EH (cell line): ENCODE data around the gene NEUROG1.

ENCODE experiments used
- DNase-seq: peaks from one replicate; pipeline ENCODE4 v3.0.0-alpha.2; 2015; ENCODE audit warnings: low read depth

Gene NEUROG1, protein sequence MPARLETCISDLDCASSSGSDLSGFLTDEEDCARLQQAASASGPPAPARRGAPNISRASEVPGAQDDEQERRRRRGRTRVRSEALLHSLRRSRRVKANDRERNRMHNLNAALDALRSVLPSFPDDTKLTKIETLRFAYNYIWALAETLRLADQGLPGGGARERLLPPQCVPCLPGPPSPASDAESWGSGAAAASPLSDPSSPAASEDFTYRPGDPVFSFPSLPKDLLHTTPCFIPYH

DNA sequence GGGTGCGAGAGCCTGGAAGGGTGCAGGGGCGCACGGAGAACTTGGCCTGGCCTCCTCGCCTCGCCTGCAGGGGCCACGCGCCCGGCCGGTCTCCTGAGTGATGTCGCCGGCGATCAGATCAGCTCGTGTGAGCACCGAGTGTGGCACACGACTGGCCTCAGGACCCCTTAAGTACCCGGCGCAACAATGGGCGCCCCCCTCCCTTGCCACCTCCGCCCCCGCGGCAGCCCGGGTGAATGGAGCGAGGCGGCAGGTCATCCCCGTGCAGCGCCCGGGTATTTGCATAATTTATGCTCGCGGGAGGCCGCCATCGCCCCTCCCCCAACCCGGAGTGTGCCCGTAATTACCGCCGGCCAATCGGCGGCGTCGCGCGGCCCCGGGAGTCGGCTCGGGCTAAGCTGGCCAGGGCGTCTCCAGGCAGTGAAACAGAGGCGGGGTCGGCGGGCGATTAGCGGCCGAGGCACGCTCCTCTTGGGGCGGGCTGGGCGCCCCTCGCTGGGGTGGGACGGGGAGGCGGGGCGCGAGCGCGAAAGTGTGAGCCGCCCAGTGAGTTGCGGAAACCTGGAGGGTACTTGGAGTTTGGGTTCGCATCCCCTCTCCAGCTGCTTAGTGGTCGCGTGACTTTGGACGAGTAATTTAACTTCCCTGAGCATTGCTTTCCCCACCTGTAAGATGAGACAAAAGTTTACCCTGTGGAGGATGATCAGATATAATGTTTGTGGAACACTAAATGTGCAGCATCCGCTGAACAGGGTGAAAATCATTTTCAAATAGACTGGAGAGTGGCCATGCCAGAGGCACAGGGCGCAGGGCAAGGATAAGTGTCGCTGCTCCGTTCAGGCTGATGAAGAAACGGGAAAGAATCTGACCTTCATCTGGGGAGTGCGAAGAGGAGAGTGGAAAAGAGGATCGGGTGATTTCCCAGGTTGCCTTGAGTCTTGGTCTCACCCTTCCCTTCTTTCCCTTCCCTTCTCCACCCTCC lies at the start of gene NEUROG1:
NEUROG1 (minus strand) TSS at position 145 of the 982 bp plus-strand sequence. CDS start 274 bp downstream, outside the sequence.
- DNase-seq = no peak

DNA sequence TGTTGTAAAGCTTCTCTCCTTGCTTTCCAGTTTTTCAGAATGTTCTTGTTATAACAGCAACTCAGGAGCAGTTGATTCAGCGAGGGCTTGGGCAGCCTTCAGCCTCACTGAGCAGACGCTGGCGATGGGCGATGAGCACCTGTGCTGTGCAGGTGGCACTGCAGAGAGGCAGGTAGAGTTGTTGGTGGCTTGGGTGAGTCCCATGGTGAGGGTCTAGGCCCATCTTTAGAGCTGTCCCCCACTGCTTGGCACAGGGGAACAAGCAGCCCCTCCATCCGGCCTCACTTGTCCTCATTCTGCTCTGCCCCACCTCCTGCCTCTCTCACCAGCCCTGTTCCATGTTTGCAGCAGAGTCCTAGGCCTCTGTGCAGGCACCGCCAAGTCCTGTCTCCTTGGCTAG lies 49.2 kb upstream of the NEUROG1 start:
- DNase-seq = no peak

DNA sequence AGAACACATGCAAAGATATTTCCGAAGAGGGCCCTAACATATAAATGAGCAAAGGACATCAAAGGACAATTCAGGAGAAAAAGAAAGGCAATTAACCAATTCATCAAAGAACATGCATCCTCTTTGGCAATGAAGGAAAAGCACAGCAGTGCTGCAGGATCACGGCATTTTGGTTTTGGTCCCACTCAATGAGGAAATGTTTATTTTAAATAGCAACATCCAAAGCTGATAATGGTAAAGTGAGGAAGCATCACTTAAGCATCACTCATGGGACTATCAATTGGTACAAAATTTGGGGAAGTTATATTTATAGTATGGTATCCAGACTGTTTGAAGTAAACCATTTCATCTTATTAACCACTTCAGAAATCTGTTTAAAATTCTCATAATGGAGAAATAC lies 48.5 kb upstream of the NEUROG1 start:
- no peak for DNase-seq

DNA sequence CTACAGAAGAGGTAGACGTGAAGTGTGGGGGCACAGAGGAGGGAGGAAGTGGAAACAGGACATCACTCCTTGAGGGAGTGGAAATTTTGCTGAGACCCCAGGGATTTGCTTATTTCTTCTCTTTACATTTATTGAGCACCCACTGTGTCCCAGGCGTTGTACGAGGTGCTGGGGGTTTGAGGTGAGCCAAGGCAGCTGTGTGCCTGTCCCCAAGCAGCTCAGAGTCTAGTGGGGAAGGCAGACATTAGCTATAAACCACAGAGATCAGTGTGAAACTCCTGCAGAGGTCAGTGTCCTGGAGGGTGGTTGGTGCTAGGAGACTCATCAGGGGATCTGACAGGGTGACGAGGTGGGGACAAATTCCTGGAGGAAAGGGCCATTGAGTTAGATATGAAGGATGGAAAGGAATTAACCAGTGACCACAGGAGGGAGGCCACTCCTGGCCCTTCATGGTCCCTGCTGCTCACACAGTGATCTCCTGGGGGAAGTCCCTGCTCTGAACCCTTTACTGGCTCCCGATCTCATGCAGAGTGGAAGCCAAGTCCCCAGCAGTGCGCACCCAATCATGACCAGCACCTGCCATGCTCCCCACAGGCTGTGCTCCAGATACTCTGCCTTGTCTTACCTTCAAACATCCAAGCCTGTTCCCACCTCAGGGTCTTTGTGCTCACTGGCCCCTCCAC lies 46.5 kb upstream of the NEUROG1 start:
- DNase-seq = no peak

DNA sequence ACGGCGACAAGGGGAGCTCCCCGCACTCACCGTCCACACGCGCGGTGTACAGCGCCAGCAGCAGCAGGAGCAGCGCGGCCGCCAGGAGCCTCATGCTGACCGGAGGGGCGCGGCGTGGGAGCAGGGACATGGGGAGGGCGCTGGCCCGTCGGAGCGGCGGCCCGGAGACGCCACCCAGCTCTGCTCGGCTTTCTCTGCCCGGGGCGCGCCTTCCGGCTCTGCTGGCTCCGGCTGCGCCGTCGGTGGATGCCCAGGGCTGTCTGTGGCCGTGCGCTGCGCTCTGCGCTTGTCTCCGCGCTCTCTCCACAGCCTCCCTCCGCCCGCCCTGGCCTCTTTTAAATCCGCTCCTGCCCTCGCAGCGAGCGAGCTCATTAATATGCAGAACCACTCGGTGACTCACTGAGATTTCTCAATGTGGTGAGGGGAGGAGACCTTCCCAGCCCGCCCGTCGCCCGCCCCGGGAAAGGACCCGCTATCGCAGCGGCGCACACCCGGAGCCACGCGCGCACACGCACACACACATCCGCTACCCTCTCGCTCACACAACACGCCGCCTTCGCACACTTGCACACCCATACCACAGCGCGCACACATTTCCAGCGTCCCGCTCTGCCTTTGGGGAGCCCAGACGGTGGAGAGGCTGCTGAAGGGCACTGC lies 43.0 kb upstream of the NEUROG1 start, which contains the start of gene CXCL14:
CXCL14 (minus strand) TSS at position 307 of the 657 bp plus-strand sequence; CDS start at position 94, 213 bp downstream.
- DNase-seq = peak; percentile 81

DNA sequence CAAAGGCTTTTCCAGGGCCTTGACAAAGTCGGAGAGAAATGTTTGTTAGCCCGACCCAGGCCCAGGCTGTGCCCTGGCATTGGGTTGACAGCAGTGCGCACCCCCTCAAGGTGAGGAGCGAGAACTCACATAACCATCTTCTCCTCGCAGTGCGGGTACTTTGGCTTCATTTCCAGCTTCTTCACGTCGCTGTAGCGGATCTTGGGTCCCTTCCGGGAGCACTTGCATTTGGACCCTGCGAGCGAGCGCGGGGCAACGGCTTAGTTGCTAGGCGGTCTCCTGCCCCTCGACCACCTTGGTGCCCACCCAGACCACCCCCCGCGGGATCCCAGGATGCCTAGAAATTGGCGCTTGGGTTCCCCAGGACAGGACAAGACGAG lies 42.5 kb upstream of the NEUROG1 start:
- DNase-seq = no peak

DNA sequence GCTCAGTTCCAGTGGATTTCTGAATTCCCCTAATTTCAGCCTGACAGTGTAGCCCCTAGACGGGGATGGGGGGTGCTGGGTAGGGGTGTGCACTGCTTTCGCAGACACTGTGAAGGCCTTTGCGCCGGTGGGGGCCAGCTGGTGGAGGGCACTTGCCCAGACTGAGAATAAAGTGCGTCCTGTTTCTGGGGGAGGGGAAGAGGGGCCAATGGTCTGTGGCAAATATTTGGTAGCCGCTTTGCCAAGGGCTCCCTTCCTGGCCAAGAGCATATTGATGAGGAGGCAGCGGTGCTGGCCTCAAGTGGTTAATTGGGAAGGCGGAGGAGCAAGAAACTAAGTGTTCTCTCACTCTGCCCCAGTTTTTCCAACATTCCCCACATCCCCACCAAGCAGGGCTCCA lies 41.7 kb upstream of the NEUROG1 start:
- DNase-seq = no peak

DNA sequence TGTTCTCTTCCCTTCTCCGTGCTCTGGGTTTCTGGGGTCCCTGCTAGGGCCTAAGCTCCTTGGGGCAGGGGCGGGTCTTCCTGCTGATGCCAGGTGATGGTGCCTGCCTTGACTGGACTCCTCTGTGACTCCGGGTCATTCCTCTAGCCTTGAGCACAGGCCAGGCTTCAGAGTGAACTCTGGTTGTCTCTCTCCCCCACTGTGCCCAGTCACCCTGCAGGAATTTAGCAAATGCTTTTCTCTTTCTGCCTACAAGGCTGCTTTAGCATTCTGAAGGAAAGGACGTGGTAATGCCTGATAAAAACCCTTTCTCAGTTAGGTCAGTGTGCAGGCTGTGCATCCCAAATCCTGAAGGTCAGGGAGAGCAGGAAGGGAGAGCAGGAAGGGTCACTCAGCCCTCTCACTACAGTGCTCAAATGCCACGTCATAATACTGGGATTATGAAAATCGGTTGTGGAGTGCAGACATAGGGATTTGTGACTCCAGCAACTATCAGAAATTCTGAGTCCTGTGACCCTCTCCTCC lies 40.4 kb upstream of the NEUROG1 start:
- peak; percentile 80 for DNase-seq

DNA sequence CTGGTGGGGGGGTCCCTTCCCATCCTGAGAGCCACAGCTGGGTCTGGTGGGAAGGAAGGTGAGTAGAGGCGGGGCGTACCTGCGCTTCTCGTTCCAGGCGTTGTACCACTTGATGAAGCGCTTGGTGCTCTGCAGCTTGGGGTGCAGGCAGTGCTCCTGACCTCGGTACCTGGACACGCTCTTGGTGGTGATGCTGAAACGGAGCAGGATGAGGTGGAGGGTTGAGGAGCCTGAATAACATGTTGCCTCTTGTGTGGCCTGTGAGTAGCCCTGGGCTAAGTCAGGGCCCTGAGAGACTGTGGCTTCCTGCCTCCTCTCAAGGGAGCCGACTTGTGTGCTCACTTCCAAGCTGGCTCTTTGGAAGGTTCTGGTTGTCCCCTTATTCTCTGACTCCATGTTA lies 38.7 kb upstream of the NEUROG1 start:
- DNase-seq = no peak

DNA sequence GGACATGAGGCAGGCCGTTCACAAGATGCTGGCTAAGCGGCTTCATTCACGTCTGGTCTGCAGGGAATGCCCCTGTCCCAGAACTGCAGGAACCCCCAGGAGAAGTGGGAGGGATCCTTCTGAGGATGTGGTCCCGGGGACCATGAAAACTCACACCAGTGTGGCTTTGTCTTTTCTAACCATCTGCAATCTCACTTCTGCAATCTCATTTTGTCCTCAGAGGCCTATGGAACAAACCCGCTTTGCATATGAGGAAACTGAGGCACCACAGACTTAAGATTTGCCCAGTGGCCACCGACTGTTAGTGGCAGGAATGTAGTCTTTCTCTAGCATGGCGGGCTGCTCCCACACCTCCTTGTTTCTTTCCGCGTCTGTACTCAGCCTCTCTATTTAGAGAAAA lies 36.1 kb upstream of the NEUROG1 start:
- no peak for DNase-seq

DNA sequence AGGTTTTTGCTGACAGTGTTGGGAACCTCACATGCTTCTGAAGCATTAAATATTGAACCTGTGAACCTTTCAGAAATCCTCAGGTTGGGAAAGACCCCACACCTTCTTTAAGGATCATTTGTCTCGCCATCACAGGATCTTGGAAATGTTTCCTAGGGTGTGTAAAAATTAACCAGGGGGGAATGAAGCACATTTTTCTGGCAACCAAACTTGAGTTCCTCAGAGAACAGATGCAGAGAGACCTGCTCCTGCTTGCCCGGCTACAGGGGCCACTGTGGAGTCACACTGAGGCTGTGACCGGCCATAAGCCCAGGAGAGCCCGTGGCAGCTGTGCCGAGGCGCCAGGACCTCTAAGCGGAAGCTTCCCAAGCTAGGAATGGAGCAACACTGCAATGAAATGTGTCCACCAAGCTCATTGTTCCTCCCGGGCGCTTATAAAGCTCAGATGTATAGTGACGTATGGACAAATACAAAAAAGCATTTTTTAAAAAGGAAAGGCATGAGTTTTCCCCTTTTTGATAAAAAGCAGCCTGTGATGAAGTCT lies 35.4 kb upstream of the NEUROG1 start:
- DNase-seq = no peak

DNA sequence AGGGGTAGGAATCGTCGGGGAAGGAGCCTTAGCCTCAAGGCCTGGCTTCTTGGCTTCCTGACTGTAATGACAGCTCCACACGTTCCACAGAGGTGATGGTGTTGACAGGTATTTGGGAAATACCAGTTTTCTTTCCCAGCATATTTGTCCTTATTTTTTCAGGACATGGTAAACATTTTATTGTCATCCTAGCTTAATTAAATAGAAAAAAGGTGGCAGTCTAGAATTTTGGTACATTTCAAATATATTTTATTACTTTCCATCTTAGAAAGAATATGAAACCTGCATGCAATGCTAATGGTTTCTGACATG lies 34.6 kb upstream of the NEUROG1 start:
- DNase-seq = no peak

DNA sequence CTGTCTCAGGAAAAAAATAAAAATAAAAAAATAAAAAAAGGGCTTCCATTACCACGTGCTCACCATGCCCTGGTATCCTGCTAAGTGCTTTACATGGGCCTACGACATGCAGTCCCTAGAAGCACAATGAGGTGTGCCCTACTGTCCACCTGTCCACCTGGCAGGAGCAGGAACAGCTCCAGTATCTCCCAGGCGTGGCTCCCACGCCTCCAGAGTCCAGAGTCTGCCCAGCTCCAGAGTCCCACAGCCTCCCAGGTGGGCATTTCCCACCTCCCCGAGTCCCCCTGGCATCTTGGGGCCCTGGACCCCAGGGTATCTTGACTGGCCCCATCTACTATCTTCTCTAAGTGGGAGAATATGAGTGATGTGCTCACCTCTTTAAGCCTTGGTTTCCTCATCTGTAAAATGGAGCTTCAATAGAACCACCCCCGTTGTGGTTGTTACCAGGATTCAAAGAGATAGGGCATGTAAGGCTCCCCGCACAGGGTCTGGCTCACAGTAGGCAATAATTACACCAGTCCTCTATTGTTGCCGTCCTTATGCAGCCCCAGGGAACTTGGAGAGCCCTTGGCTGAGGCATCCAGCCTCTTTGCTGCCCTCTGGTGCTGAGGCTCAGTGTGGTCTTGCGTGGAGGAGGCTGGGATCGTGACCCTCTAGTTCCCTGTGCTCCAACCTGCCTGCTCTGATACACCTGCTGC lies 34.1 kb upstream of the NEUROG1 start:
- peak; percentile 49 for DNase-seq

DNA sequence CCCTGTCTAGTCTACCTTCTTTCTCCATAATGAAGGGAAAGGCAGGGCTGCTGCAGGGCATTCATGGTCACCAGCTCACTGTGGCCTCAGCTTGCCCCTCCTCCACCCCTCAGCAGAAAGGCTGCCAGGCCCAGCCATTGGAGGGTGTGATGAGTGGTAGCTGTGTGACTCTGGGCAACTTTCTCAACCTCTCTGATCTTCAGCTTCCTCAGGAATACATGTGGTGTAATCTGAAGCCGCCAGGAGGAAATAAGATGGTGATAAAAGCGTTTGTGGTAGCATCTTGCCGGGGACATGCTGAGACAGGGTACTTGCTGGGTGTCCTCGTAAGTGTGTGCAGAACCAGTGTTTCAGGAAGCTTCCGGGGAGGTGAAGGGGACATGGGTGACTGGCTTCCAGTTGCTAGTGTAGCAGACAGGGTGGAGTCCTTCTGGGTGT lies 33.2 kb upstream of the NEUROG1 start:
- DNase-seq = no peak

DNA sequence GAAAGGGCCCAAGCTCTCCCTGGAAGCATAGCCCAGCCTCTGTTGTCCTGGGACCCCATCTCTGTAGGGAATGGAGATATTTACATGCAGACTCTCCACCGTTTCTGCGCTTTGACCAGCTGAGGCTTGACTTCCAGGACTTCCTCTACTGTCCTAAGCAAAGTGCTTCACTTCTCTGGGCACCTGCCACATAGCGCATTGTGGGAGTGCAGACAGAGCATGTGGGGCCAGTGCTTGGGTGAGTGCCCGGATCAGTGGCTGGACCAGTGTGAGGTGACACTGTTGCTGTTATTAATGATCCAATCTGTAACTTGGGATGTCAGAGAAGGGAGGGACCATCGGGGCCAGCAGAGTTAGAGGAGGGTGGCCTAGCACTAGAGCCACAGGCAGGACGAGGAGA lies 32.5 kb upstream of the NEUROG1 start:
- DNase-seq = no peak

DNA sequence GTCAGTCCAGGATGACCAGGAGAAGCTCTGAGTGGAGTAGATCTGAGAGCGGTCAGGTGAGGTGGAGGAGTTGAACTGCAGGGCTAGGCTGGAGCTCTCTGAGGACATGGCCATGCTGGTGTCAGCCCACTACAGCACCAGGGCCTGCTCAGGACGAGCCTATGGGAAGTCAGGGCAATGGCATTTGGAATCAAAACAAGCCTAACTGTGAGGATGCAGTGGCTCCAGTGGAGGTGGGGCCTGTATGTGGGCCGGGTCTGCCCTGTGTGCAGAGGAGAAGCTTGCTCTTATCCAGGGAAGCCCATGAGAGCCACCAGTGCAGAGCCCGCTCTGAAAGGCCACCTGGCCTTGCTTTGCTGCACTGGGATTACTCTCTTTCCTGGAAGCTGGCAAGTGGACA lies 31.9 kb upstream of the NEUROG1 start:
- DNase-seq = peak; percentile 59

DNA sequence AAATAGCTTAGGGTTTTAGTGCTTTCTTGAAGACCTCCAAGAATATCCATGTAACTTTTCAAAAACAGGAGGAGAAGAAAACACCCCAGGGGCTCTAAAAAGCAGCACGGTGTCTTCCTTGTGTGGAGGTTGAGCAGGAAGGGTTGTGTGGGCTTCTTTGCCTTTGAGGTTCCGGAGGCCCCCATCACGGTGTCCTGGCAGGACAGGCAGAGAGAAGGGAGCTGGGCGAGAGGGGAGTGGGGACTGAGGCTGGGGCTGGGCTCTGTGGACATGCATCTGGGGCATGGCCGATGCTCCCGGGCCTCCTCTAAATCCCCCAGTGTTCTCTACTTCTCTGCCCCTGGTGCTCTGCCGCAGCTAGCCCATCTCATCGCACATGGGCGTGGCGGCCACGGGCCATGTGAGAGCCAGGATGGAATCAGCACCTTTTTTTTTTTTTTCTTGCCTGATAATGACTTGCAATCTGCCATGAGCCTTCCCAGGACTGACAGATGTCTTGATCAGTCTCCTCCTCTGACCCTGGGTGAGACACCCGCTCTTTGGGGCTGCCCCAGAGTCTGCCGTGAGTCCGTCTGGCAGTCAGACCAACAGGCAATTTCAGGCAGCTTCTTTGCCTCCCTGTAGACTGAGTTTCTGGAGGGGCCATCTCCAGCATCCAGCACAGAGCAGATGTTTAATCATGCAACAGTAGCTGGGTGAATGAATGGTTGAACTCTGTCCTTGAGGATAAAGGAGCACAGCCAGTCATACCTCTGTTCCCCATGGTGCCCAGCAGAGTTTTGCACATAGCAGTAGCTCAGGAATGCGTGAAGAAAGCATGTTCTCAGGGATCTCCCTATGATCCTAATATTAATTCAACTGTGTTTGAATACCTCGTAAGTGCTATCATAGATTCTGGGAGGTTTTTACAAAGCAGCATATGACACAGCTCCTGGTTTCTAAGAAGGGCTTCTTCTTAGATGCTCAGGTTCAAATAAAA lies 30.9 kb upstream of the NEUROG1 start:
- no peak for DNase-seq

DNA sequence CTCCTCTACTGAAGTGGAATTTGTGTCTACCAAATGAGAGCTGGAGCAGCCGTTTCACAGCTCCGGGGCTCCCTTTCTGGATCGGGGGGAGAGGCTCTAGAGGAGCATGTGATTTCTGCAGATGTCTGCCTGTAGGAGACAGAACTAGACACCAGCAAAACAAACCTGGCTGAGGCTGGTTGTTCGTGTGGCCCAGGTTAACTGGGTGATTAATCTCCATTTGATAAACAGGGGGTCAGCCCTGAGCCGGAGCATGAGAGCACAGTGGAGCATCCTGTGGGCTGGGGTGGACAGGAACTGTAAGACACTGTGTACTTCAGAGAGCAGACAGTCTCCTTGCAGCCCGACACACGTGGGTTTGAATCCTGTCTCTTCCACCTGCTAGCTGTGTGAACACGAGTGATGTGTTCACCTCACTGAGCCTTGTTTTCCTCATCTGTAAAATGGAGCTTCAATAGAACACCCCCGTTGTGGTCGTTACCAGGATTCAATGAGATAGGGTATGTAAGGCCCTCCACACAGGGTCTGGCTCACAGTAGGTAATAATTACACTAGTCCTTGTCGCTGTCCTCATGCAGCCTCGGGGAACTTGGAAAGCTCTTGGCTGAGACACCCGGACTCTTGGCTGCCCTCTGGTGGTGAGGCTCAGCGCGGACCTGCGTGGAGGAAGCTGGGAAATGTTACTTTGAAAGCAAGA lies 30.1 kb upstream of the NEUROG1 start:
- peak; percentile 63 for DNase-seq

DNA sequence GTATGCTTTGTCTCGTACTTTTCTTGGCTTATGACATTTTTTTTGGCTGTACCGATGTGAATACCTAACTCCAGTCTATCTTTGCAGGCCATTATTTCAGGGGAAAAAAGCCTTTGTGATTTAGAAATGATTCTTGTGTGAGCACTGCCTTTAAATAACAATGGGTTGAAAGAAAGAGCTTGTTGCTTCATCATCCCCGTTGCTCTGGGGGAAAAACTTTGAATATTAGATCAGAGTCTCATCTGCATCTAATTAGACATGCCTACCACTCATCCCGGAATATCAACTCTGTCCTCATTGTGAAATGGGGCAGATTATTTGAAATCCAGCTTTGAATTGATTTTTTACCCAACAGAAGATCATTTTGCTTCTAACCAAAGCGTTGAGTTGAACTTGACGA lies 29.5 kb upstream of the NEUROG1 start:
- DNase-seq = peak; percentile 12
